SK-N-MC (cell line): ENCODE results near the gene USP49.

Experiments used
- DNase-seq: peaks from one replicate; pipeline ENCODE4 v3.0.0-alpha.2; 2011; ENCODE audit warnings: low read depth, low spot score
- H3K27ac ChIP-seq: fragments of 200-600 bp; sonication (generic); 2 replicates; pipeline ENCODE4 v1.5.1; 2016; ENCODE audit warnings: mixed run types
- H3K36me3 ChIP-seq: fragments of 200-600 bp; sonication (generic); 2 replicates; pipeline ENCODE4 v1.6.1; 2017; ENCODE audit warnings: antibody characterized with exemption, low read length, mixed read lengths; ENCODE audit not compliant: insufficient read depth
- H3K4me3 ChIP-seq: fragments of 200-600 bp; sonication (generic); 2 replicates; pipeline ENCODE4 v1.5.1; 2016
- H3K9ac ChIP-seq: fragments of 200-600 bp; sonication (generic); 2 replicates; pipeline ENCODE4 v1.8.0; 2017; ENCODE audit warnings: mixed run types, mixed read lengths; ENCODE audit not compliant: insufficient read length
- H3K9me3 ChIP-seq: fragments of 200-600 bp; sonication (generic); 2 replicates; pipeline ENCODE4 v1.6.1; 2017; ENCODE audit warnings: low read depth, mild to moderate bottlenecking, antibody characterized with exemption, low read length, moderate library complexity, mixed read lengths
- EZH2 ChIP-seq: fragments of 200-600 bp; sonication (generic); IDR thresholded peaks from one replicate; pipeline ENCODE4 v1.6.1; 2017; ENCODE audit warnings: antibody characterized with exemption
- FOXP2 ChIP-seq: optimal IDR thresholded peaks from 2 replicates; pipeline ENCODE3; 2011; ENCODE audit warnings: mild to moderate bottlenecking, moderate library complexity; ENCODE audit not compliant: insufficient read depth; ENCODE audit errors: extremely low read length, control extremely low read depth
- POLR2AphosphoS5 ChIP-seq: IDR thresholded peaks from 2 replicates; pipeline ENCODE4 v1.6.1; 2012; ENCODE audit warnings: mild to moderate bottlenecking, low read depth, low read length, borderline replicate concordance

Gene USP49

GRCh38 chr6:41740366-41741162 lies 154.6 kb downstream of the USP49 start:
- Histone ChIP-seq H3K27ac (no peak overlapping the region), H3K9me3 (no peaks in the 10 kb centered on the region), H3K36me3 (no peaks in the 10 kb centered on the region), H3K4me3 (no peak overlapping the region), H3K9ac (no peak overlapping the region)
- TF ChIP-seq POLR2AphosphoS5 (no peak), EZH2 (no peak), FOXP2 (no peak)
- DNase-seq: no peak
